HG03066 (cell line): ENCODE data around the gene FGL2.
"Not testable (repeated sequence)": the region's sequence is repeated elsewhere in the genome, so short reads cannot be mapped to it uniquely, and the experiment has no call there.

Experiments
- ATAC-seq: cut with Tn5 transposase; IDR thresholded peaks from one replicate; pipeline ENCODE4 v1.9.1; 2021; ENCODE audit warnings: low read depth; ENCODE audit not compliant: unreplicated experiment

FGL2 gene

GRCh38 chr7:77172437-77173172 lies 27.0 kb downstream of the FGL2 start:
- not testable (repeated sequence) for ATAC-seq

GRCh38 chr7:77171073-77171472 lies 28.5 kb downstream of the FGL2 start:
- ATAC-seq = not testable (repeated sequence)

DNA sequence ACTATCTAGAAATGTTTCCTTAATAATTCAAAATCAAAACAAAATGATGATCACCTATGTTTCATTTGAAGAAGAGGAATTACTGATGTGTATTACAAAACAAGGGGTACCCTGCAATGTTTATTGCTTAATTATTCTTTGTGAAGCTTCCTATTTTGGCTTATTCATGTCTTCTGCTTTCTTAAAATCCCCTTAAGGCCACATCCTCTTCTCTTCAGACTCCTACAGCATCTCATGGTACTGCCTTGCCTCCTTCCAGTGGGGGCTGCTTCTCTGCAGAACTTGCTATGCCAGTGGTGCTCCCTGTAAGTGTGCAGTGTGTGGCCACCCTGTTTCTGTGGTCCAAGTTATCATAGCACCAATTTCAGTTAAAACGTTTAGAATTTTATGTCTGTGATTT lies 42.2 kb downstream of the FGL2 start:
- peak; percentile 58 for ATAC-seq

GRCh38 chr7:77157034-77157433 lies 42.6 kb downstream of the FGL2 start:
- ATAC-seq = peak; percentile 82

DNA sequence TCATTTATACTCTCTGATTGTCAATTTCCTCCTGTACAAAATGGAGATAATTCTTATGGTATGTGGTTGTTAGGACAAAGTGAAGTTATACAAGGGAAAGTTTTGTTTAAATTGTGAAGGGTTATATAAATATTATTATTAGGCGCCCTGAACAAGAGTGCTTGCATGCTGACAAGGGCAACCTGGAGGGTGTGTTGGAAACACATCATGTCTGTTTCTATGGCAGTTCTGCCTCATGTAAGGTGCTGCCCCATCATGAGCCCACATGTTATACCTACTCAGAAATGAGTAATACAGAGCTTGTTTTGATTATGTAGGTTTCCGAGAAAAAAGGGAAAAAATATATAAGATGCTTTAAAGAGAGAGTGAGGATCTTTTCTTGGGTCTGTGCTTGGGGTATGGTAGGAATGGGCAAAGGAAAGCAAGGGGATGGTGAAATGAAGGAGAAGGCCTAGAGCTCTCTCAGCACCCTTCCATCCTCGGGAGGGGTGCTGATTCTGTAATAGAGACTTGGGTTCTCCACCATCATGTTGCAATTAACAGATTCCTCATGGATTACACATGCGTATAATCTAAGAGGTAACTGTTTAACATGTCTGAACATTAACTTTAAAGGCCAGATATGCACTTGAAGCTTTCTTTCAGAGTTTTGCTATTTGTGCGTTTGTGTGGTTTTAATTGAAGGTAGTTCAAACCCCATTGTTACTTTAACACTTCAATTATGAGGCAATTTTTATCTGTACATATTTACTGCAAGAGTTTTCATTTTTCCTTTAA lies 43.8 kb downstream of the FGL2 start:
- ATAC-seq = not testable (repeated sequence)

DNA sequence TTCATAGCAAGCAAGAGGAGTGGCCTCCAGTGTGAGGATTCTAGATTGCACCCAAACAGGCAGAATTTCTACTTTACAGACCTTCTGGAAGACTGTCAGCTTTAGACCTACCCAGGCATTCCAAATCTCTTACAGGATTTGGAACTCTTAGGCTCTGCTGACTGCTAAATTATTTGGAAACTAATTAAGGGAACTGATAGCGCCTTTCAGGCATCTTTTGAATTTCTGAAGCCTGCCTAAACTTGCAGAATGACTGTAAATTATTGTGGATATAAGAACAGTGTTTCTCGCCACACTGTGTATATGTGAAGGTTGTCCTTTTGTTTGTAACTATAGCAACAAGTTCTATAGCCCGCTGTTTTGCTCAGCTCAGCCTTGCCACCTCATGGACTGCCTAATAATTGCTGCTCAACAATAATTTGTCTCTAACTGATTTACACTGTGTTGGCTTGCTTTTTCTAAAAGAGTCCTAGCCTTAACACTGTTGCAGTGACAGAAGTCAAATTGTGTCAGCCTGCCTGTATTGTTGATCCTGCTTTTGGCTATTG lies 44.6 kb downstream of the FGL2 start:
- peak; percentile 49 for ATAC-seq

- not testable (repeated sequence) for ATAC-seq
These were observed 47.4 kb downstream of the FGL2 start for GRCh38 chr7:77152232-77152631.
